ENCODE results near the gene AP3S2.
"Not testable (repeated sequence)": the region's sequence is repeated elsewhere in the genome, so short reads cannot be mapped to it uniquely, and the experiment has no call there.

The AP3S2 gene

DNA sequence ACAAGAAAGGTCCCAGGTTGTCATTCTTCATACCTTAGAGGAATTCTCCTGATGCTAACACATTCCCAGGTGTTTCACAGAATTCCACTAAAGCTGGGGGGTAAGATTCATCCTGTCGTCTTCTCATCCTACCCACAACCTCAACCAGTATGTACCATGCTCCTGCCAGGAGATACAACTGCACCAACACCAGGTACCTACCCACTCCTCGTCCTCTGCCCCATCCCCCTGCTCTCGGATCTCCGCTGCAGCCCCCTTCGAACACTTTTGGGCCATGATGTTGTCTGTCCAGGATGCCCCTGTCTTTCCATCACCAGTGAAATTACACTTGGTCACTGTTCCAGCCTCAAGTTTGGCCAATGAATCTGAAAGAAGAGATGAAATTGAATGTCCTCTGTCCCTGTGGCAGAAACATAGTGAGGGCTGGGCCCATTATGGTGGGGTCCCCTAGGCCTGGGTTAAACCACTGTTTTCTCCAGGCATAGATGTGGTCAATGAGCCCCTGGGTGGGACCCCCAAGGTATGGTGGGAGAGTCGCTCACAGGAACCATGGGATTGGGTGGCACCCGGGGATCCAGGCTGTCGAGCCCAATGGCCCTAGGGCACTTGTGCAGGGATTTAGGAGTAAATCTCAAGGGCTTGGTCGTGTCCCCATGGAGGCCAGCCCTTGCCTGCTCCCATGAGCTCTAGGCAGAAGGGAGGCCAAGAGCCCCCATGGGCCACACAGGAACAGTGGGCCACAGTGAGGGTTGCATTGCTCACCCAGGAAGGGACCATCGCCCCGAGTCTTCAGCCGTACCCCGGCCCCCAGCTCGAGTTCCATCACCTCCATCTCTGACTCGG is 9.4 kb upstream of the AP3S2 start:
- DNase-seq = no peak

DNA sequence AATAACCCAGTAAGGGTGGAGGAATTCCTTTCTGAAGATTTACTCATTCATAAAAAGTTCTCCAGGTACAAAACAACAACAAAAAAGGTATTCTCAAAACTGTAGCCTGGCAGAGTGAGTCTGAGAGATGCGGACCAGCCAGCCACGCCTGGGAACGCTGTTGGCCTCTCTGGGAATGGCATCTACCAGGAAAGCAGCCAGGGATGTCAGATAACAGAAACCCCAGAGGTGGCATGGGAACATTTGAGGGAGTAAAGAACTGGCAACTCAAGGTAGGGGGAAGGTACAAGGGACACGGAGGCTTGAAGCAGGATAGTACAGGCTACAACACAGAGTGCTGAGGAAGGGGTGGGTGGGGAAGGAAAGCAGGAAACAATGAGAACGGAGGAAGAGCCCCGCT is 7.1 kb upstream of the AP3S2 start:
- DNase-seq = no peak

- no peak for DNase-seq
These were observed 6.3 kb upstream of the AP3S2 start for GRCh38 chr15:89899951-89900567.

- no peak for DNase-seq
These were observed 5.6 kb upstream of the AP3S2 start for GRCh38 chr15:89899295-89899945.

GRCh38 chr15:89898614-89899294 is 5.0 kb upstream of the AP3S2 start:
- DNase-seq = peak; percentile 48

- no peak for DNase-seq
These were observed 4.4 kb upstream of the AP3S2 start for GRCh38 chr15:89898146-89898545.

- no peak for DNase-seq
These were observed 767 bp downstream of the AP3S2 start for GRCh38 chr15:89893027-89893426.

- peak; percentile 74 for DNase-seq
These were observed 5.5 kb downstream of the AP3S2 start for GRCh38 chr15:89888214-89888804.

DNA sequence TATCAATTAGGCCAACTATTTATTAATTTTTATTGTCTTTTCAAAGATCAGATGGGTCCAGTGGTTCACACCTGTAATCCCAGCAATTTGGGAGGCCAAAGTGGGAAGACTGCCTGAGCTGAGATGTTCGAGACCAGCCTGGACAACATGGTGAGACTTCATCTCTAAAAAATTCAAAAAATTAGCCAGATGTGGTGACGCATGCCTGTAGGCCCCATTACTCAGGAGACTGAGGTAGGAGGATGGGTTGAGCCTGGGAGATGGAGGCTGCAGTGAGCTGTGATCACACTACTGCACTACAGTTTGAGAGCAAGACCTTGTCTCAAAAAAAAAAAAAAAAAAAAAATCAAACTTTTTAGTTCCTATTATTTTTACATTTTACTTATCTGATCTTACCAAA is 8.2 kb downstream of the AP3S2 start:
- no peak for DNase-seq

- not testable (repeated sequence) for DNase-seq
These were observed 8.6 kb downstream of the AP3S2 start for GRCh38 chr15:89885179-89885578.

- DNase-seq = no peak
These were observed 10.3 kb downstream of the AP3S2 start for GRCh38 chr15:89883518-89883917.

GRCh38 chr15:89880727-89881126 is 13.1 kb downstream of the AP3S2 start:
- DNase-seq = no peak

DNA sequence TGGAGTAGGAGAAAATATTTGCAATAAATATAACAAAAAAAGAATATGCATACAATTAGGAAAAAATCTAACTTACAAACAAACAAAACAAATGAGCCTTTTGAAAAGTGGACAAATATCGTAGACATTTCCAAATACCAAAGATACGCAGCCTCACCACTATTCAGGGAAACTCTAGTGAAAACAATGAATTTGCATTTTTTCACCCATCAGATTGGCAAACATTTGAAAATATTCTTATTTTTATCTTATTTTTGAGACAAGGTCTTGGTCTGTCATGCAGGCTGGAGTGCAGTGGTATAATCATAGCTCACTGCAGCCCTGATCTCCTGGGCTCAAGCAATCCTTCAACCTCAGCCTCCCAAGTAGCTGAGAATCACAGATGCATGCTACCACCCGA is 15.5 kb downstream of the AP3S2 start:
- no peak for DNase-seq

- DNase-seq = no peak
These were observed 16.7 kb downstream of the AP3S2 start for GRCh38 chr15:89877083-89877425.

DNA sequence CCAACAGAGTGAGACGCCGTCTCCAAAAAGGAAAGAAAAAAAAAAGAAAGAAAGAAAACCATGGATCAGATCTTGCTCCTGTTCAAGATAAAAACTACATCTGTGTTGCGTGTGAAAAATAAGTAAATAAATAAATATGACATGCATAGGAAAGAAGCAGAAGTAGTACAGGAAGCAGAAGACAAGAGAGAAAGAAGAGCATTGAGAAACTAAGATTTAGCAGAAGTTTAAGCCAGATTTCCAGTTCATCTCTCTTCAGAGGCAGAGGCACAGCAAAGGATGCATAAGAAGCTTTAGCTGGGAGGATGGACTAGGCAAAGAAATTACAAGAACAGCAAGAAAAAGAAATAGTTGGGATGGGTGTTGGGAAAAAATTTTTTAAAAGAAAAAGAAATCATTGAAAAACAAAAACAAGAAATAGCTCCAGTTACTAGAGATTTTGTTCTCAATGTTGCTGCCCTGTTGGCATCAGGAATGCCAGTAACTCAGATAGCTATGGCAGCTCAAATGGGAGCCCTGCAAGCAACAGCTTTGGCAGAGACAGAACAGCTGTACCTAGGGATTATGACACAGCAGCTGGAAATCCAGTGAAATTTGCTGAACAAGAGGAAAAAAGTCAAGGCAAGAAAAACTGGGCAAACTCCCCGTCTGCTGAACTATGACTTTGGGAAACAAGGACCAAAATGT is 17.3 kb downstream of the AP3S2 start:
- DNase-seq = no peak

- DNase-seq = no peak
These were observed 18.1 kb downstream of the AP3S2 start for GRCh38 chr15:89875741-89876140.

DNA sequence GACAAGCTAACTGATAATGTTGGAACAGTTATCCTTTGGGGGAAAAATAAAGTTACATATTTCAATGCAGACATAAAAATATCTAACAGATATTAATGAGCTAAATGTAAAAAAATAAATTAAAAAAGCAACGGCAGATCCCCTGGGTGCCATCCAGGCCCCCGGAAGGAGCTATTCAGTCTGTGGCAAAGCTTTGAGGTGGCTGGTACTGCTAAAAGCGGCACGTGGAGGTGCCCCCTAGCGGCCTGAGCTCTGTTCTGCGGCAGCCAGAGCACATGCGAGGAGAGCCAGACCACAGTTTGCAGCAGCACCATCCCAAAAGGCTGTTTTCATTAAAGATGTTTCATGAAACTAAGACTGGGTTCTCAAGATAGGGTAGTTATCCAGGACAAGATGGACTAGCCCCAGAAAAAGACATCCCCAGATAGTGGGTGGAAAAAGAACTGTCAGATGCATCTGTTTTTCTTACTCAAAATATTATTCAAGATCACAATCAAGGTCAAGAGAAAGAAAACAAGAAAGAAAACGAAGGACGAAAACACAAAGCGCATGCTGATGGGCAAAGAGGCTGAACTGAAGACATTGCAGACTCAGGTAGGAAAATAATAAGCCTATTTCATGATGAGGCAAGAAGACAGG is 18.7 kb downstream of the AP3S2 start:
- peak; percentile 57 for DNase-seq

GRCh38 chr15:89870688-89871288 is 23.0 kb downstream of the AP3S2 start:
- DNase-seq = no peak

- DNase-seq = no peak
These were observed 23.8 kb downstream of the AP3S2 start for GRCh38 chr15:89870006-89870405.

GRCh38 chr15:89869490-89869889 is 24.3 kb downstream of the AP3S2 start:
- DNase-seq = not testable (repeated sequence)

DNA sequence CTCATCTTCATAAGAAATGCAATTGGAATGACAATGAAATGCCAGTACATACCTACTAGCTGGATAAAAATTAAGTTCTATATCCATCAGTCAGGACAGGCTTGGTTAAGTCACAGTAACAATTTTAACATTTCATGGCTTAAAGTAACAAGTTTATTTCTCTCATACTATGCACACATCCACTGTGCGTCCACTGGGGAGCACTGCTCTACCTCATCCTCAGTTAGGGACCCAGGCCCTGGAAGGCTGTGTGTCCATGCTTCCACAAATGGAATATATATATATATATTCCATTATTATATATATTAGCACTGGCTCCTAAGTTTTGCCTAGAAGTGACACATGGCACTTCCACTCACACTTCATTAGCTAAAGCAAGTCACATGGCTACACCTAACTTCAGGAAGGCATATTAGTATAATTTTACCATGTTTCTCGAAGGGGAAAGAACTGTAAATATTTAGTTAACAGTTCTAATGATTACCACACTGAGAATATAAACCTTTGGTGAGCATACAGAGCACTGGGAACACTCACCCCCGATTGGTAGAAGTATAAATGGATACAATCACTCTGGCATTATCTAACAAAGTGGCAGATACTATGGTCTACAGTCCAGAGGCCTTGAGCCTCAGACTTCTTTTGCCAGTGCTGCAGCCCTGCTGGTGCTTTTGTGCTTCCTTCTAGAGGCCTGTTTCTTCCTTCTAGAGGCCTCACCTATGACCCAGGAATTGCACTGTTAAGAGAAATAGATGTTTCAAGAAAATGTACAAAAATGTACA is 28.6 kb downstream of the AP3S2 start:
- no peak for DNase-seq

Measured in fibroblast of skin of right quadriceps (primary cell).